Fibroblast of skin of left biceps (primary cell): Measurements from ENCODE around the gene PLEKHH1.
A peak's percentile ranks its signal among the peaks of the same experiment; 100 is the strongest.

Source experiments
- DNase-seq, 2 experiments: peaks; one replicate each; pipeline ENCODE4 v3.0.0-alpha.2; 2013; ENCODE audit warnings: low read depth in 2 of 2

The PLEKHH1 gene

GRCh38 chr14:67566908-67567307, 33.8 kb downstream of the PLEKHH1 start:
- no peak for DNase-seq

GRCh38 chr14:67567654-67568053, 34.6 kb downstream of the PLEKHH1 start:
- no peak for DNase-seq

GRCh38 chr14:67569011-67569650, 36.0 kb downstream of the PLEKHH1 start:
- no peak for DNase-seq

GRCh38 chr14:67569651-67570290, 36.7 kb downstream of the PLEKHH1 start:
- DNase-seq, result no peak

- DNase-seq, result no peak
Measured at GRCh38 chr14:67570453-67570852, 37.4 kb downstream of the PLEKHH1 start.

GRCh38 chr14:67571275-67571990, 38.3 kb downstream of the PLEKHH1 start:
- peak in 1 of 2 experiments; percentile 7 for DNase-seq

- no peak for DNase-seq
Measured at GRCh38 chr14:67571991-67572323, 38.9 kb downstream of the PLEKHH1 start.

GRCh38 chr14:67572608-67573007, 39.5 kb downstream of the PLEKHH1 start:
- no peak for DNase-seq

- no peak for DNase-seq
Measured at GRCh38 chr14:67573228-67574010, 40.3 kb downstream of the PLEKHH1 start.

- no peak for DNase-seq
Measured at GRCh38 chr14:67574156-67574555, 41.1 kb downstream of the PLEKHH1 start.

- no peak for DNase-seq
Measured at GRCh38 chr14:67574806-67575205, 41.7 kb downstream of the PLEKHH1 start.

GRCh38 chr14:67575684-67576083, 42.6 kb downstream of the PLEKHH1 start:
- DNase-seq, result no peak

- DNase-seq, result no peak
Measured at GRCh38 chr14:67576216-67576955, 43.3 kb downstream of the PLEKHH1 start.

GRCh38 chr14:67577181-67577808, 44.2 kb downstream of the PLEKHH1 start:
- DNase-seq, result no peak

- no peak for DNase-seq
Measured at GRCh38 chr14:67577909-67578749, 45.0 kb downstream of the PLEKHH1 start.

GRCh38 chr14:67579040-67579439, 46.0 kb downstream of the PLEKHH1 start:
- DNase-seq, result no peak

GRCh38 chr14:67579636-67580035, 46.5 kb downstream of the PLEKHH1 start:
- no peak for DNase-seq

- DNase-seq, result no peak
Measured at GRCh38 chr14:67580336-67581171, 47.5 kb downstream of the PLEKHH1 start.

GRCh38 chr14:67581643-67582042, 48.6 kb downstream of the PLEKHH1 start:
- no peak for DNase-seq
